GM21381 (cell line): Measurements from ENCODE around the gene ZNF516.

Experiments
- ATAC-seq: cut with Tn5 transposase; IDR thresholded peaks from one replicate; pipeline ENCODE4 v1.9.1; 2021; ENCODE audit warnings: mild to moderate bottlenecking, moderate library complexity; ENCODE audit not compliant: unreplicated experiment

ZNF516 gene

GRCh38 chr18:76471593-76471992 is 23.4 kb downstream of the ZNF516 start:
- ATAC-seq = no peak

- no peak for ATAC-seq
These were observed 26.4 kb downstream of the ZNF516 start for GRCh38 chr18:76468345-76469304.

- no peak for ATAC-seq
These were observed 27.5 kb downstream of the ZNF516 start for GRCh38 chr18:76467371-76468190.

GRCh38 chr18:76466410-76466991 is 28.5 kb downstream of the ZNF516 start:
- ATAC-seq = no peak

DNA sequence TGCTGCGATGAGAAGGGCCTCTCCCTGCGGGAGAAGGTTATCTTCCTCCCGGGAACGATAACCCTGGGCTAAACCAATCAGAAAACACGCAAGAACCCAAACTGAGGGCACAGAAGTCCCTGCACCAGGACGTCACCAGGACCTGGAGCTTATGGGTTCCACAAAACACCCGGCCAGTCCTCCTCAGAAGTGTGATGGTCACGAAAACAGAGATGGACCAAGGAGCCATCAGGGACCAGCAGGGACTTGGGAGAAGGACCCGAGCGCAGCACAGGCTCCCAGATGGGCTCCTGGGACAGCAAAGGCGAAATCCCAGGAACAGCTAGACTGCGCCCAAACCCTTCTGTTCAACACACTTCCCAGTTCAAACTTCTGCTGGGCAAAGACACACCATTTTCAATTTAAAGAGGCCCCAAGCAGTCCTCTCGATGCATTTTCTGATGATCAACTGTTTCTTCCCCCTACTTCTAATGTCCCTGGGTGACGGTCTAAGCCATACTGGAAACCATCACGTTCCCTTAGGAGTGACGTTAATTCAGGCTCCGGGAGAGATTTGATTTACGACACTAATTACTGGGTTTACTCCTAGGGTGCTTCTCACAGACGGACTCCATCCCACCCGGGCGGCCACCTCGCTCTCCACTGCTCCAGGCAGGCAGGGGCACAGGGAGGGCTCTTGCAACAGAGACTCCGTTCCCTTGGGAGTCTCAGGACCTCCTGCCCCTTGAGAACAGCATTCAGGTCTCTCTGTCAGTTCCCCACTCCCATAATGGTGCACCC is 29.2 kb downstream of the ZNF516 start:
- no peak for ATAC-seq

DNA sequence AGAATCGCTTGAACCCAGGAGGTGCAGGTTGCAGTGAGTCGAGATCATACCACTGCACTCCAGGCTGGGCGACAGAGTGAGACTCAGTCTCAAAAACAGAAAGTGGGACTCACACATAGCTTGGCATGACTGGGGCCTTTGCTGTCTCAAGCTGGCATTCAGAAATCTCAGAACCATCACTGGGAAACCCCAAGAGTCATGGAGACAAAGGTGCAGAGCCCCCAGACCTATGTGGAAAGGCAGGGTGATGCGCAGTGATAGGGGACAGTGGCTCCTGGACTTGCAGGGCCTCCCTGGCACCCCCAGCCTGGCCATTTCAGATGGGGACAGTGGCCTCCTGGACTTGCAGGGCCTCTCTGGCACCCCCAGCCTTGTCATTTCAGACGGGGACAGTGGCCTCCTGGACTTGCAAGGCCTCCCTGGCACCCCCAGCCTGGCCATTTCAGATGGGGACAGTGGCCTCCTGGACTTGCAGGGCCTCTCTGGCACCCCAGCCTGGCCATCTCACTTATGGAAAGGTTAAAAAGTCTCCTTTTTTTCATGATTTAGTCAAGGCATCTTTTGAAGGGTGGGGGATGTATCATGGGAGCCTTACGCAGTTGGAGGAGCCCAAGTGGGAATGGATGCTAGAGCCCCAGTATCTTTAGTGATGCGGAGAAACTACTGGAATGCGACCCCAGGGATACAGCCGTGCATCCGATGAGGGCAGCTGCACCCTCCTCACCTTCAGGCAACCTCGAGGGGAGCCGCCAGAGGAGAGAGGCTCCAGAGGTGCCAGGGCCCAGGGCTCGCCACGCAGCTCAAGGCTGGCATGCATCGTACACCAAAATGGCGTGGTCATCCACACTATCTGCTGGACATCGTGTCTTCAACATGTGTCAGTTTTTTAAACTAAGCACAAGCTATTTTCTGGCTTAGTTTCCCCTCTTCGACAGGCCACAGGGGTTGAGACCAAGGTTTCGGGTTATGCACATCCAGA is 30.5 kb downstream of the ZNF516 start:
- ATAC-seq = no peak

DNA sequence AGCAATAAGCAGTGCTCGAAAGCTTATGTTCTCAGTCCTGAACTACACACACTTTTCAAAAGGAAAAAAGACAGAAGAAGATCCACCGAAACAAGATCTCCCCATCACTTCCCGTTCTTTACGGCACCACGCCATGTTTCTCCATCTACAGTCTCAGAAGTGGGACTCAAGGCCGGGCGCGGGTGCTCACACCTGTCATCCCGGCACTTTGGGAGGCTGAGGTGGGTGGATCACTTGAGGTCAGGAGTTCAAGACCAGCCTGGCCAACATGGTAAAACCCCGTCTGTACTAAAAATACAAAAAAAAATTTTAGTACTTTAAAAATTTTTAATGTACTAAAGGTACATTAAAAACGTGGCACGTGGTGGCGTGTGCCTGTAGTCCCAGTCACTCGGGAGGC is 31.2 kb downstream of the ZNF516 start:
- no peak for ATAC-seq

- no peak for ATAC-seq
These were observed 31.7 kb downstream of the ZNF516 start for GRCh38 chr18:76463358-76463757.

- ATAC-seq = no peak
These were observed 32.7 kb downstream of the ZNF516 start for GRCh38 chr18:76462326-76462694.

- no peak for ATAC-seq
These were observed 33.2 kb downstream of the ZNF516 start for GRCh38 chr18:76461692-76462325.

DNA sequence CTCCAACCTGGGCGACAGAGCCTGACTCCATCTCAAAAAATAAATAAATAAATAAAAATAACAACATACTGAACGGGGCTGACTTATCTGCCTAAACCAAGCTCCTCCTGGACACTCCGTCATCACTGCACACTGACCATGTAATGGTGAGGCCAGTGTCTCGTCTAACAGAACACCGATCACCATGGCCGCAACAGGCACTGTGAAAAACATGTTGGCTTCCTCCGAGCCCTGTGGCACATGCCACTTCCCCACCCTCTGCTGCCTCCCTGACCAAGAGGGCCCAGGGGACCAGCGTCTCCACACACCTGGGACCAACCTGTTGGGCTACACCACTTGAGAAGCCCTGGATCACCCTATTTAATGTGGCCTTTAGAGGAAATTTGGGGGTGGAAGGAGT is 33.9 kb downstream of the ZNF516 start:
- ATAC-seq = no peak

GRCh38 chr18:76460482-76460881 is 34.6 kb downstream of the ZNF516 start:
- ATAC-seq = no peak

GRCh38 chr18:76459687-76460350 is 35.2 kb downstream of the ZNF516 start:
- no peak for ATAC-seq

- ATAC-seq = no peak
These were observed 35.7 kb downstream of the ZNF516 start for GRCh38 chr18:76459312-76459686.

DNA sequence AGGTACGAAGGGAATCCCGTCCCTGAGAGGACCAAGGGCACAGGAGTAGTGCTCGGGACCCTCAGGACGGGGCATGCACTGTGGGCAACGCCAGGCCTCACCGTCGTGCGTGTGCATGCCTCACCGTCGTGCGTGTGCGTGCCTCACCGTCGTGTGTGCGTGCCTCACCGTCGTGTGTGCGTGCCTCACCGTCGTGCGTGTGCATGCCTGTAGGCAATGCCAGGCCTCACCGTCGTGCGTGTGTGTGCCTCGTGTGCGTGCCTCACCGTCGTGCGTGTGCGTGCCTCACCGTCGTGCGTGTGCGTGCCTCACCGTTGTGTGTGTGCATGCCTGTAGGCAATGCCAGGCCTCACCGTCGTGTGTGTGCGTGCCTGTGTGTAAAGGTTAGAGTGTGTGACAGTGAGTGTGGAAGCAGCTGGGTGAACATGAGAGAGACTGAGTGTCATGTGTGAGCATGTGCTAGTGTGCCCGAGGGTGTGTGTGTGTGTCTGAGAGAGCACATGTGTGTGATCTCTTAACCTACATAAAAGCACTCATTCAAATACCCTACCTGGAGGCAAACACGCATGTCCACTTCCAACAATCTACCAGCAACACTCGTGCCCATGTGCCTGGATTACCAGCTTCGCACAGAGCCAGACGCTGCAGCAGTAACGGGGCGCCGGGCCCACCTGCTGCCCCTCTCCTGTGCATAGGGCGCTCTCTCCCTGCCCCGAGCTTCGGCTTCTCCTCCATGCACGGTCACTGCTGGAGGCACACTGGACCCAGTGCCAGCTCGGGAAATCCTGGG is 36.3 kb downstream of the ZNF516 start:
- no peak for ATAC-seq

- no peak for ATAC-seq
These were observed 37.1 kb downstream of the ZNF516 start for GRCh38 chr18:76457957-76458356.

GRCh38 chr18:76457475-76457874 is 37.6 kb downstream of the ZNF516 start:
- ATAC-seq = no peak

- ATAC-seq = no peak
These were observed 38.2 kb downstream of the ZNF516 start for GRCh38 chr18:76456823-76457222.
